CD14-positive monocyte (primary cell): Measurements from ENCODE around the gene OSCAR. TPM values are rescaled to one million over a fixed set of nuclear protein-coding genes. Genes with fewer than 3 reads are reported as not detected.
A peak's percentile ranks its signal among the peaks of the same experiment; 100 is the strongest.

ENCODE experiments used
- DNase-seq, 3 donors: peaks; one replicate each; pipeline ENCODE4 v3.0.0-alpha.2; 2011 to 2022
- H2AFZ ChIP-seq: 2 replicates; pipeline ENCODE4 v1.6.0; 2012; ENCODE audit warnings: mild to moderate bottlenecking, low read depth, low read length, inconsistent platforms; ENCODE audit not compliant: insufficient read depth, poor library complexity, severe bottlenecking
- H3K27ac ChIP-seq, 2 donors: 1 replicate in 1 of 2; 2 replicates in 1 of 2; pipeline ENCODE4 v1.5.1; 2012 to 2013; ENCODE audit warnings: low read length in 2 of 2, control low read depth in 1 of 2, inconsistent platforms in 1 of 2, low read depth in 1 of 2, mild to moderate bottlenecking in 1 of 2
- H3K27me3 ChIP-seq, 2 donors: one replicate each; pipeline versions ENCODE4 v1.6.0 to v1.6.1; 2011 to 2013; ENCODE audit warnings: low read length in 2 of 2; ENCODE audit not compliant: control insufficient read depth in 2 of 2, insufficient read depth in 2 of 2
- H3K36me3 ChIP-seq, 2 donors: replicated peaks in 1 of 2; 1 replicate in 1 of 2; 2 replicates in 1 of 2; pipeline versions ENCODE4 v1.5.1 to v1.6.1; 2012 to 2013; ENCODE audit warnings: low read length in 2 of 2, control low read depth in 1 of 2, inconsistent platforms in 1 of 2, mild to moderate bottlenecking in 1 of 2; ENCODE audit not compliant: insufficient read depth in 2 of 2, control insufficient read depth in 1 of 2
- H3K4me1 ChIP-seq, 2 donors: 1 replicate in 1 of 2; 2 replicates in 1 of 2; pipeline versions ENCODE4 v1.5.1 to v1.6.1; 2012 to 2013; ENCODE audit warnings: low read length in 2 of 2, control low read depth in 1 of 2, inconsistent platforms in 1 of 2, mild to moderate bottlenecking in 1 of 2, moderate library complexity in 1 of 2; ENCODE audit not compliant: insufficient read depth in 2 of 2, control insufficient read depth in 1 of 2
- H3K4me2 ChIP-seq: replicated peaks from 2 replicates; pipeline ENCODE3; 2012; ENCODE audit warnings: low read length, moderate library complexity, mild to moderate bottlenecking; ENCODE audit not compliant: poor library complexity, severe bottlenecking; ENCODE audit errors: extremely low read depth
- H3K4me3 ChIP-seq, 3 experiments: fragments of 200-600 bp in 1 of 3; sonication (generic) in 1 of 3; replicated peaks in 1 of 3; 1 replicate in 2 of 3; 2 replicates in 1 of 3; pipeline ENCODE4 v1.5.1; 2011 to 2013; ENCODE audit warnings: low read length in 3 of 3, mild to moderate bottlenecking in 3 of 3, control low read depth in 2 of 3, low read depth in 2 of 3, inconsistent platforms in 1 of 3, moderate library complexity in 1 of 3
- H3K79me2 ChIP-seq: 2 replicates; pipeline ENCODE4 v1.6.0; 2012; ENCODE audit warnings: mild to moderate bottlenecking, control low read depth, inconsistent platforms, low read length, moderate library complexity; ENCODE audit not compliant: insufficient read depth
- H3K9ac ChIP-seq: 2 replicates; pipeline ENCODE4 v1.6.0; 2017; ENCODE audit warnings: low read length, mild to moderate bottlenecking; ENCODE audit not compliant: insufficient read depth, poor library complexity, severe bottlenecking
- H3K9me3 ChIP-seq, 2 donors: replicated peaks in 1 of 2; 1 replicate in 1 of 2; 2 replicates in 1 of 2; pipeline versions ENCODE4 v1.5.1 to v1.6.1; 2012 to 2013; ENCODE audit warnings: low read length in 2 of 2, control low read depth in 1 of 2; ENCODE audit not compliant: control insufficient read depth in 1 of 2, insufficient read depth in 1 of 2
- H4K20me1 ChIP-seq: 2 replicates; pipeline ENCODE4 v1.6.0; 2012; ENCODE audit warnings: mild to moderate bottlenecking, low read length, control low read depth, moderate library complexity; ENCODE audit not compliant: insufficient read depth
- H3K27ac Mint-ChIP-seq, 7 donors: one replicate each; pipeline ENCODE4 v1.8.0; 2020; ENCODE audit warnings: mild to moderate bottlenecking in 7 of 7, mixed read lengths in 7 of 7, moderate library complexity in 6 of 7, inconsistent platforms in 2 of 7
- H3K27me3 Mint-ChIP-seq, 3 donors: one replicate each; pipeline ENCODE4 v1.8.0; 2021 to 2022; ENCODE audit warnings: low read depth in 3 of 3, mild to moderate bottlenecking in 3 of 3, mixed read lengths in 3 of 3, moderate library complexity in 3 of 3, inconsistent platforms in 1 of 3
- H3K36me3 Mint-ChIP-seq, 2 donors: one replicate each; pipeline ENCODE4 v1.8.0; 2020; ENCODE audit warnings: mixed read lengths in 2 of 2, inconsistent platforms in 1 of 2, mild to moderate bottlenecking in 1 of 2
- H3K4me1 Mint-ChIP-seq: one replicate; pipeline ENCODE4 v1.8.0; 2020; ENCODE audit warnings: mild to moderate bottlenecking, mixed read lengths
- H3K4me3 Mint-ChIP-seq, 2 donors: one replicate each; pipeline ENCODE4 v1.8.0; 2020; ENCODE audit warnings: mild to moderate bottlenecking in 2 of 2, mixed read lengths in 2 of 2, moderate library complexity in 1 of 2
- H3K9me3 Mint-ChIP-seq, 7 donors: one replicate each; pipeline ENCODE4 v1.8.0; 2020 to 2022; ENCODE audit warnings: mixed read lengths in 7 of 7, mild to moderate bottlenecking in 6 of 7, moderate library complexity in 6 of 7, inconsistent platforms in 2 of 7
- WGBS: methylation state at CpG from one replicate; pipeline ENCODE4 v1.1.5; 2013; ENCODE audit warnings: missing lambda C conversion rate; ENCODE audit not compliant: insufficient coverage; 5-methylcytosine and 5-hydroxymethylcytosine counted together
- intact Hi-C, 2 donors: fragments of 100-400 bp; cut with micrococcal nuclease; formaldehyde crosslinking; loops; one replicate each; pipeline versions ENCODE4 v1.15.0 to v1.15.1; 2023
- polyA plus RNA-seq, 3 donors: library from polyadenylated mRNA; depleted of rRNA in 1 of 3; unstranded in 2 of 3; stranded (reverse) in 1 of 3; fragments of 300-500 nt in 2 of 3; fragments of >200 nt in 1 of 3; fragmentation: Illumina TruSeq in 2 of 3; gene quantifications; 1 replicate in 2 of 3; 2 replicates in 1 of 3; pipeline ENCODE4 v1.2.3, GENCODE V29; 2012 to 2021
- TF ChIP-seq, protein P1 (sequence below): fragments of 200-600 bp; IDR thresholded peaks from one replicate; pipeline ENCODE4 v1.8.0; 2022; ENCODE audit warnings: antibody characterized with exemption, mild to moderate bottlenecking

Gene OSCAR
- polyA plus RNA-seq, 3 donors: 81.4 to 270 (median 126) TPM

DNA sequence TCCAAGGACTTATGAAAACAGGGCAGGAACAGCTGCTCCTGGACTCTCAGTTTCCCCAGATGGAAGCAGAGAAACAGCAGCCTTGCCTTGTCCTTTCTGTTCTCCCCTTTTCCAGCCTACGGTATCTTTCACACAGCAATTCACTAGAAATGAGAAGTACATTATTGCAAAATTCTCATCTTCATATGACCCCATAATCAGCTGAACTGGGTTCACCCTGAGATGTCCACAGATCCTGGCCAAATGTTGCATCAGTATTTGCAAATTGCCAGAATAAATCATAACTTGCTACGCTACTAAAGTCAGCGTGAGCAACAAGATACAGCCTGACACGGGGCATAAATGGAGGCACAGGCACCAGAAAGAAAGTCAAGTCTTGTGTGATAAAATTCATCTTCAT is 53.0 kb downstream of the OSCAR start:
- H3K27me3 Mint-ChIP-seq: peaks cover 3 to 12% (median 7%) of the 10 kb centered on the region in 3 donors
- 24% methylated on average over 3 of the region's 4 CpGs for WGBS
- H2AFZ ChIP-seq: no peak overlapping the region
- peak overlapping the region; percentile 75 to 96 (median 92) for H3K27ac Mint-ChIP-seq
- peaks cover 0 to 3% (median 0%) of the 10 kb centered on the region in 7 donors for H3K9me3 Mint-ChIP-seq
- peaks cover 41 to 53% of the 10 kb centered on the region in 2 donors for H3K4me1 ChIP-seq
- H3K79me2 ChIP-seq: peaks cover 11% of the 10 kb centered on the region
- intact Hi-C loops: loop anchor here in 1 of 2 donors (10.0 kb wide), 1 partner anchor 47 kb away; no protein-coding TSS in a partner anchor
- no peak overlapping the region for H3K9ac ChIP-seq
- peak; percentile 88 to 94 (median 88) for DNase-seq
- H3K4me2 ChIP-seq: peak overlapping the region; percentile 57
- TF ChIP-seq, protein P1, sequence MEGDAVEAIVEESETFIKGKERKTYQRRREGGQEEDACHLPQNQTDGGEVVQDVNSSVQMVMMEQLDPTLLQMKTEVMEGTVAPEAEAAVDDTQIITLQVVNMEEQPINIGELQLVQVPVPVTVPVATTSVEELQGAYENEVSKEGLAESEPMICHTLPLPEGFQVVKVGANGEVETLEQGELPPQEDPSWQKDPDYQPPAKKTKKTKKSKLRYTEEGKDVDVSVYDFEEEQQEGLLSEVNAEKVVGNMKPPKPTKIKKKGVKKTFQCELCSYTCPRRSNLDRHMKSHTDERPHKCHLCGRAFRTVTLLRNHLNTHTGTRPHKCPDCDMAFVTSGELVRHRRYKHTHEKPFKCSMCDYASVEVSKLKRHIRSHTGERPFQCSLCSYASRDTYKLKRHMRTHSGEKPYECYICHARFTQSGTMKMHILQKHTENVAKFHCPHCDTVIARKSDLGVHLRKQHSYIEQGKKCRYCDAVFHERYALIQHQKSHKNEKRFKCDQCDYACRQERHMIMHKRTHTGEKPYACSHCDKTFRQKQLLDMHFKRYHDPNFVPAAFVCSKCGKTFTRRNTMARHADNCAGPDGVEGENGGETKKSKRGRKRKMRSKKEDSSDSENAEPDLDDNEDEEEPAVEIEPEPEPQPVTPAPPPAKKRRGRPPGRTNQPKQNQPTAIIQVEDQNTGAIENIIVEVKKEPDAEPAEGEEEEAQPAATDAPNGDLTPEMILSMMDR: no peak
- peaks cover 15 to 59% of the 10 kb centered on the region in 2 donors for H3K36me3 Mint-ChIP-seq
- no peaks in the 10 kb centered on the region for H3K9me3 ChIP-seq
- H3K36me3 ChIP-seq: peaks cover 3 to 41% of the 10 kb centered on the region in 2 donors
- peak overlapping the region in 1 of 3 experiments; percentile 46 for H3K4me3 ChIP-seq
- peak overlapping the region in 1 of 2 donors; percentile 65 for H3K4me3 Mint-ChIP-seq
- H3K27ac ChIP-seq: peak overlapping the region; percentile 85 to 87
- no peaks in the 10 kb centered on the region for H3K27me3 ChIP-seq
- no peaks in the 10 kb centered on the region for H4K20me1 ChIP-seq
- H3K4me1 Mint-ChIP-seq: peaks cover 30% of the 10 kb centered on the region

DNA sequence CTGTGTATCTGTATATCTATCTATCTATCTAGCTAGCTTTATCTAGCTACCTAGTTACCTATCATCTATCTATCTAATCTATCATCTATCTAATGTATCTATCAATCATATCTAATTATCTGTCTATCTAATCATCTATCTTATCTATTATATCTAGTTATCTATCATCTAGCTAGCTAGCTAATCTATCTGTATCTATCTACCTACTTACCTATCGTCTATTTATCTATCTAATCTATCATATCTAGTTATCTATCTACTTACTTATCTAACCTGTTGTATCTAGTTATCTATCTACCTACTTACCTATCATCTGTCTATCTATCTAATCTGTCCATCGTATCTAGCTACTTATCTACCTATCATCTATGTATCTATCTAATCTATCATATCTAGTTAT is 54.8 kb downstream of the OSCAR start:
- H3K9ac ChIP-seq: no peak overlapping the region
- Mint-ChIP-seq H3K27ac (no peak overlapping the region), H3K27me3 (peaks cover 6 to 17% (median 7%) of the 10 kb centered on the region in 3 donors), H3K9me3 (peaks cover 0 to 2% (median 0%) of the 10 kb centered on the region in 7 donors), H3K4me1 (peaks cover 30% of the 10 kb centered on the region), H3K36me3 (peaks cover 19 to 55% of the 10 kb centered on the region in 2 donors), H3K4me3 (no peak overlapping the region)
- no peaks in the 10 kb centered on the region for H3K9me3 ChIP-seq
- no peaks in the 10 kb centered on the region for H4K20me1 ChIP-seq
- peaks cover 11% of the 10 kb centered on the region for H3K79me2 ChIP-seq
- no peak for DNase-seq
- 100% methylated on average over 1 of the region's 2 CpGs for WGBS
- TF ChIP-seq, protein P1: no peak
- H3K27ac ChIP-seq: no peak overlapping the region
- intact Hi-C loops: loop anchor here in 1 of 2 donors (10.0 kb wide), 1 partner anchor 49 kb away; no protein-coding TSS in a partner anchor
- no peaks in the 10 kb centered on the region for H3K27me3 ChIP-seq
- no peak overlapping the region for H3K4me2 ChIP-seq
- no peak overlapping the region for H3K4me3 ChIP-seq
- H3K4me1 ChIP-seq: peaks cover 41 to 45% of the 10 kb centered on the region in 2 donors
- H2AFZ ChIP-seq: no peak overlapping the region
- peaks cover 5 to 45% of the 10 kb centered on the region in 2 donors for H3K36me3 ChIP-seq

Other genes starting within 250 kb of the OSCAR start
- 100 to 1,000 TPM; 162 to 310 (median 254) TPM for gene MYADM, start 232.9 kb downstream of the OSCAR start, polyA plus RNA-seq
- under 1 TPM in 1 of 3 donors, not detected in 2; 0.01 TPM for gene PRKCG, start 218.6 kb downstream of the OSCAR start, polyA plus RNA-seq
- gene CACNG7, start 191.5 kb downstream of the OSCAR start, polyA plus RNA-seq: not detected
- gene CACNG8, start 137.9 kb downstream of the OSCAR start, polyA plus RNA-seq: under 1 TPM in 1 of 3 donors, not detected in 2; 0.05 TPM
- under 1 TPM in 2 of 3 donors, not detected in 1; 0.08 to 0.18 TPM for gene CACNG6, start 109.2 kb downstream of the OSCAR start, polyA plus RNA-seq
- gene VSTM1, start 36.9 kb downstream of the OSCAR start, polyA plus RNA-seq: 100 to 1,000 TPM in 2 of 3 donors, 1 to 10 TPM in 1; 3.7 to 172 (median 137) TPM
- gene TARM1, start 19.4 kb downstream of the OSCAR start, polyA plus RNA-seq: 1 to 10 TPM in 1 of 3 donors, under 1 TPM in 1, not detected in 1; 0.89 to 1.2 TPM
- 100 to 1,000 TPM in 2 of 3 donors, 10 to 100 TPM in 1; 46.4 to 396 (median 333) TPM for gene NDUFA3, start 2.1 kb upstream of the OSCAR start, polyA plus RNA-seq
- 10 to 100 TPM in 1 of 3 donors, 1 to 10 TPM in 2; 7.0 to 11.5 (median 9.5) TPM for gene TFPT, start 14.9 kb upstream of the OSCAR start, polyA plus RNA-seq
- gene PRPF31, start 15.0 kb upstream of the OSCAR start, polyA plus RNA-seq: 10 to 100 TPM; 34.4 to 51.8 (median 37.6) TPM
- 10 to 100 TPM in 1 of 3 donors, 1 to 10 TPM in 2; 3.0 to 22.5 (median 4.2) TPM for gene CNOT3, start 37.0 kb upstream of the OSCAR start, polyA plus RNA-seq
- 1 to 10 TPM; 3.4 to 5.4 (median 4.2) TPM for gene LENG1, start 58.9 kb upstream of the OSCAR start, polyA plus RNA-seq
- 1 to 10 TPM; 1.5 to 2.5 (median 2.1) TPM for gene TMC4, start 72.4 kb upstream of the OSCAR start, polyA plus RNA-seq
- gene MBOAT7, start 88.8 kb upstream of the OSCAR start, polyA plus RNA-seq: 100 to 1,000 TPM in 2 of 3 donors, 10 to 100 TPM in 1; 84.0 to 115 (median 111) TPM
- 100 to 1,000 TPM in 2 of 3 donors, 10 to 100 TPM in 1; 59.3 to 125 (median 109) TPM for gene TSEN34, start 90.5 kb upstream of the OSCAR start, polyA plus RNA-seq
- 1,000 to 10,000 TPM in 1 of 3 donors, 100 to 1,000 TPM in 2; 756 to 4,259 (median 983) TPM for gene RPS9, start 100.1 kb upstream of the OSCAR start, polyA plus RNA-seq
- gene LILRB3, start 122.2 kb upstream of the OSCAR start, polyA plus RNA-seq: 100 to 1,000 TPM in 2 of 3 donors, 10 to 100 TPM in 1; 62.9 to 455 (median 104) TPM
- 100 to 1,000 TPM in 2 of 3 donors, 10 to 100 TPM in 1; 65.7 to 150 (median 143) TPM for gene LILRA6, start 142.0 kb upstream of the OSCAR start, polyA plus RNA-seq
- 1 to 10 TPM in 1 of 3 donors, under 1 TPM in 2; 0.14 to 1.1 (median 0.17) TPM for gene LILRB5, start 156.5 kb upstream of the OSCAR start, polyA plus RNA-seq
- gene LILRB2, start 180.3 kb upstream of the OSCAR start, polyA plus RNA-seq: 100 to 1,000 TPM; 111 to 574 (median 172) TPM
- 100 to 1,000 TPM; 348 to 580 (median 516) TPM for gene LILRA5, start 212.4 kb upstream of the OSCAR start, polyA plus RNA-seq
- 1 to 10 TPM in 2 of 3 donors, under 1 TPM in 1; 0.07 to 3.4 (median 2.2) TPM for gene LILRA4, start 238.4 kb upstream of the OSCAR start, polyA plus RNA-seq